ENCODE results near the gene CDYL2. TPM values are rescaled to one million over a fixed set of nuclear protein-coding genes. Genes with fewer than 3 reads are reported as not detected.
A peak's percentile ranks its signal among the peaks of the same experiment; 100 is the strongest.

The CDYL2 gene, protein sequence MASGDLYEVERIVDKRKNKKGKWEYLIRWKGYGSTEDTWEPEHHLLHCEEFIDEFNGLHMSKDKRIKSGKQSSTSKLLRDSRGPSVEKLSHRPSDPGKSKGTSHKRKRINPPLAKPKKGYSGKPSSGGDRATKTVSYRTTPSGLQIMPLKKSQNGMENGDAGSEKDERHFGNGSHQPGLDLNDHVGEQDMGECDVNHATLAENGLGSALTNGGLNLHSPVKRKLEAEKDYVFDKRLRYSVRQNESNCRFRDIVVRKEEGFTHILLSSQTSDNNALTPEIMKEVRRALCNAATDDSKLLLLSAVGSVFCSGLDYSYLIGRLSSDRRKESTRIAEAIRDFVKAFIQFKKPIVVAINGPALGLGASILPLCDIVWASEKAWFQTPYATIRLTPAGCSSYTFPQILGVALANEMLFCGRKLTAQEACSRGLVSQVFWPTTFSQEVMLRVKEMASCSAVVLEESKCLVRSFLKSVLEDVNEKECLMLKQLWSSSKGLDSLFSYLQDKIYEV
- total RNA-seq (10 to 100 TPM in 1 of 2 donors, 1 to 10 TPM in 1; 3.5 to 12.6 TPM), polyA plus RNA-seq (1 to 10 TPM; 1.3 to 3.9 TPM)
- long read RNA-seq, donor 1, full-length matches to known transcripts = 1 of 1 reads
- long read RNA-seq, donor 1, partial matches to known transcripts = 0 of 1 reads
- long read RNA-seq, donor 1, other reads (novel, unspliced or antisense) = 0 of 1 reads
- long read RNA-seq, donor 2 = 0 reads
- long read RNA-seq, donor 3, full-length matches to known transcripts = 1 of 1 reads
- long read RNA-seq, donor 3, partial matches to known transcripts = 0 of 1 reads
- long read RNA-seq, donor 3, other reads (novel, unspliced or antisense) = 0 of 1 reads
- long read RNA-seq, donor 4 = 0 reads
- long read RNA-seq, donor 5 = 0 reads

DNA sequence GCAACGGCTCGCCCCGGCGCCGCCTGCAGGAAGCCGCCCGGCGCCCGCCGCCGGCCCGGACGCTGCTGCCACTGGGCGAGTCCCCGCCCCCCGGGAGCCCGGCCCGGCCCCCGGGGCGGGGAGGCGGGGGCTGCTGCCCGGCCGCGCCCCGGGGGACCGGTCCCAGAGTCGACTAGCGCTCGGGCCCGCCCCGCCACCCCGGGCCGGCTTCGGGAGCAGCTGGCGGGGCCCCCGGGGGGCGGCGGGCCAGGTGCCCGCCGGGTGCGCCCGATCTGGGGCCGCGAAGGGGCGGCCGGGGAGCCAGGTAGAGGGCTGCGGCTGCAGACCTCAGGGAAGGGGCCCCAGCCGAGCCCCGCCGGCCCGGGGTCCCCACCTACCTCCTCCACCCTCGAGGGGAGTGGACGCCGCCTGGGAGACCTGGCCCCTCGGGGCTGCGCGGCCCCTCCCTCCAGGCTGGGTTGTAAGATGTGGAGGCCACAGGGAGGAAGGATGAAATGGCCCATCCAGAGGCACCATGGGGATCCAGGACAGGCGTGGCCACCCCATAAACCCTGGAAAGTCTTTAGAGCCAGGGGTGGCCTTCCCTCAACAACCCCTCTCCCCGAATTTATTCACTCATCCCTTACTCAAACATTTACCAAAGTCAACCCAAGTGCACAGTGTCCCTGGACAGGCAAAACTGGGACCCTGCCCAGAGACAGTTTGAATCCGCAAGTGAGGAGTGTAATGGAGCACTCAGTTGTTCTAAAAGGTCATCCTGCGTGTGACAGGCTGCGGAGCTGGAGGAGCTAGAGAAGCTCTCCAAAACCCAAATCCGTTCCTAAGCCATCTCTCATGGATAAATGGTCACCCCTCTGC lies at the start of gene CDYL2:
TSS of gene CDYL2 (minus strand) at position 73 of the 858 bp plus-strand sequence. CDS start 425 bp downstream, outside the sequence.
- ATAC-seq (ENCODE audit: insufficient read depth, low FRiP score) (peak; percentile 78), DNase-seq (peak in 2 of 3 donors; percentile 21 to 43)
- Histone ChIP-seq H3K27me3 (ENCODE audit: control insufficient read depth in 3 of 3, insufficient read depth in 3 of 3, low read length in 2 of 3) (peaks cover 0 to 9% (median 0%) of the 10 kb centered on the region in 3 donors), H3K9ac (ENCODE audit: insufficient read depth in 1 of 2, low read length in 2 of 2) (no peak within 1 kb of the TSS), H3K36me3 (ENCODE audit: control insufficient read depth in 4 of 4, insufficient read depth in 4 of 4, low read length in 4 of 4) (no peaks in the 10 kb centered on the region), H3K9me3 (ENCODE audit: control insufficient read depth in 4 of 4, insufficient read depth in 3 of 4, low read length in 3 of 4) (no peaks in the 10 kb centered on the region), H3K27ac (ENCODE audit: low read depth in 1 of 2, low read length in 1 of 2) (peak within 1 kb of the TSS in 1 of 2 donors; percentile 67), H3K4me1 (ENCODE audit: control insufficient read depth in 5 of 5, insufficient read depth in 5 of 5, low read length in 5 of 5) (peaks cover 0 to 8% (median 0%) of the 10 kb centered on the region in 5 donors), H3K4me3 (peak within 1 kb of the TSS; percentile 94)
- TF ChIP-seq, protein P1, sequence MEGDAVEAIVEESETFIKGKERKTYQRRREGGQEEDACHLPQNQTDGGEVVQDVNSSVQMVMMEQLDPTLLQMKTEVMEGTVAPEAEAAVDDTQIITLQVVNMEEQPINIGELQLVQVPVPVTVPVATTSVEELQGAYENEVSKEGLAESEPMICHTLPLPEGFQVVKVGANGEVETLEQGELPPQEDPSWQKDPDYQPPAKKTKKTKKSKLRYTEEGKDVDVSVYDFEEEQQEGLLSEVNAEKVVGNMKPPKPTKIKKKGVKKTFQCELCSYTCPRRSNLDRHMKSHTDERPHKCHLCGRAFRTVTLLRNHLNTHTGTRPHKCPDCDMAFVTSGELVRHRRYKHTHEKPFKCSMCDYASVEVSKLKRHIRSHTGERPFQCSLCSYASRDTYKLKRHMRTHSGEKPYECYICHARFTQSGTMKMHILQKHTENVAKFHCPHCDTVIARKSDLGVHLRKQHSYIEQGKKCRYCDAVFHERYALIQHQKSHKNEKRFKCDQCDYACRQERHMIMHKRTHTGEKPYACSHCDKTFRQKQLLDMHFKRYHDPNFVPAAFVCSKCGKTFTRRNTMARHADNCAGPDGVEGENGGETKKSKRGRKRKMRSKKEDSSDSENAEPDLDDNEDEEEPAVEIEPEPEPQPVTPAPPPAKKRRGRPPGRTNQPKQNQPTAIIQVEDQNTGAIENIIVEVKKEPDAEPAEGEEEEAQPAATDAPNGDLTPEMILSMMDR (IDR thresholded peaks at IDR 0.05; ENCODE audit: control extremely low read depth, extremely low read depth) = no peak
- WGBS, 2 donors = 6 to 19% methylated on average over 25 to 63 of the region's 63 CpGs

DNA sequence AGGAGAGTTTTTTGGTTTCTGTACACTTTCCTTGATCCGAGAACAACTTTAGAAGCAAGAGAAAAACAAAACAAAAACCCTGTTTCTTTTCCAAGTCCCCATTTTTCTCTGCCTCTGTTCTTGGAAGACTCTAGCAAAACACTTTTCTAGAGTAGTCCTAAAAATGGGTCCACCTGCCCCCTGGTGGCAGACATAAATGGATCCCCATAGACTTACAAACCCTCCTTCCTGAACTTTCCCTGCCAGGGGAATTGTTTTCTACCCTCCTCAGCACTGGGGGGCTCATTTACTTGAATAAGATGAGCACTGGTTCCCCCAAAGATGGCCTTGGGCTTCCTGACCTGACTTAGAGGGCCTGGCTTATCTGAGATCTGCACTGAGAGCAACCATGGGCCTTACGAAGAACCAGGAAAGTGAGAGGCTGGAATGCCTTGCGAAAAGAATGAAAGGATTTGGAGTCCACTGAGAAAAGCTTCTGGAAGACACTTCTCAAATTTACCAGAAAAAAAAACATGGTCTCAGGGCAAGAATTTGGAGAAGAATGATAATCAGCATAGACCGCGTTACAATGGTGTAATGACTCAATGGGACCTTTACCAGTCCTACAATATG lies 48.0 kb upstream of the CDYL2 start:
- WGBS, 2 donors = 92 to 96% methylated on average over 5 of the region's 5 CpGs

DNA sequence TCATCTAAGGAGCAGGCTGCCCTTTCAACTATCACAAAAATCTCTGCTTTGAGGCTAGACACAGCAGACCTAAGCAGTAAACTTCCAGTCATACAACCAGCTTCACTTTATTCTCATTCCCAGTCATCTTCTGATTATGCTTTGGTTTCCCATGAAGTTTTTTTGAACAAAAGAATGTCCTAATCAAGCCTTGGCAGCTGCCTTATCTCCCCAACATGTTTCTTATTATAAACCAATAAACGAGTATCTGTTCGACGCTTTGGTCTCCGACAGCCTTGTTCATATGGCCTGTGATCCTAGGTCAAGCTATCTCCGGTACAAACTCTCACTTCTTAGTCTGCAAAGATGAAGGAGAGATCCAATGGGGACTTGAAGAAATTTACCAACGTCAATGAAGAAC lies 47.4 kb upstream of the CDYL2 start:
- ATAC-seq (ENCODE audit: insufficient read depth, low FRiP score) (no peak), DNase-seq (peak in 2 of 3 donors; percentile 49 to 61)
- H3K9me3 ChIP-seq (ENCODE audit: control insufficient read depth in 4 of 4, insufficient read depth in 3 of 4, low read length in 3 of 4) = no peaks in the 10 kb centered on the region
- H3K36me3 ChIP-seq (ENCODE audit: control insufficient read depth in 4 of 4, insufficient read depth in 4 of 4, low read length in 4 of 4) = no peaks in the 10 kb centered on the region
- H3K4me3 ChIP-seq = no peak overlapping the region
- H3K27me3 ChIP-seq (ENCODE audit: control insufficient read depth in 3 of 3, insufficient read depth in 3 of 3, low read length in 2 of 3) = no peaks in the 10 kb centered on the region
- no peak overlapping the region for H3K9ac ChIP-seq (ENCODE audit: insufficient read depth in 1 of 2, low read length in 2 of 2)
- no peak overlapping the region for H3K27ac ChIP-seq (ENCODE audit: low read depth in 1 of 2, low read length in 1 of 2)
- 66 to 78% methylated on average over 6 of the region's 6 CpGs for WGBS, 2 donors
- TF ChIP-seq, protein P1 (IDR thresholded peaks at IDR 0.05; ENCODE audit: control extremely low read depth, extremely low read depth) = no peak
- peaks cover 0 to 3% (median 0%) of the 10 kb centered on the region in 5 donors for H3K4me1 ChIP-seq (ENCODE audit: control insufficient read depth in 5 of 5, insufficient read depth in 5 of 5, low read length in 5 of 5)

More for the DNA sequence above, 48.0 kb upstream of the CDYL2 start:
- Histone ChIP-seq H3K27me3 (ENCODE audit: control insufficient read depth in 3 of 3, insufficient read depth in 3 of 3, low read length in 2 of 3) (no peaks in the 10 kb centered on the region), H3K4me3 (no peak overlapping the region), H3K9ac (ENCODE audit: insufficient read depth in 1 of 2, low read length in 2 of 2) (no peak overlapping the region), H3K27ac (ENCODE audit: low read depth in 1 of 2, low read length in 1 of 2) (peak overlapping the region in 1 of 2 donors; percentile 73), H3K4me1 (ENCODE audit: control insufficient read depth in 5 of 5, insufficient read depth in 5 of 5, low read length in 5 of 5) (peaks cover 0 to 3% (median 0%) of the 10 kb centered on the region in 5 donors), H3K9me3 (ENCODE audit: control insufficient read depth in 4 of 4, insufficient read depth in 3 of 4, low read length in 3 of 4) (no peaks in the 10 kb centered on the region), H3K36me3 (ENCODE audit: control insufficient read depth in 4 of 4, insufficient read depth in 4 of 4, low read length in 4 of 4) (no peaks in the 10 kb centered on the region)
- TF ChIP-seq, protein P1 (IDR thresholded peaks at IDR 0.05; ENCODE audit: control extremely low read depth, extremely low read depth) = no peak
- DNase-seq (peak in 2 of 3 donors; percentile 34 to 43), ATAC-seq (ENCODE audit: insufficient read depth, low FRiP score) (no peak)

Data from lung (tissue), 16 donors.